Measurements from ENCODE around the gene MSGN1. TPM values are rescaled to one million over a fixed set of nuclear protein-coding genes. Genes with fewer than 3 reads are reported as not detected.

The MSGN1 gene
- total RNA-seq, 2 donors from 2014 or later = not detected

GRCh38 chr2:17815468-17816184 is 634 bp upstream of the MSGN1 start:
- Histone ChIP-seq H3K9ac (ENCODE audit: low read depth in 2 of 2, low read length in 2 of 2) (no peak overlapping the region), H3K4me1 (no peaks in the 10 kb centered on the region), H3K27ac (no peak overlapping the region)

GRCh38 chr2:17818235-17818815 is 2.1 kb downstream of the MSGN1 start:
- H3K27ac ChIP-seq = no peak overlapping the region
- no peaks in the 10 kb centered on the region for H3K9me3 ChIP-seq
- no peaks in the 10 kb centered on the region for H3K27me3 ChIP-seq
- H3K36me3 ChIP-seq = no peaks in the 10 kb centered on the region
- no peak for TF ChIP-seq CTCF (IDR thresholded peaks at IDR 0.05)
- H3K4me3 ChIP-seq = no peak overlapping the region
- DNase-seq = no peak
- intact Hi-C loops (cut with DNase I) = no loop called here
- no peak overlapping the region for H3K9ac ChIP-seq (ENCODE audit: low read depth in 2 of 2, low read length in 2 of 2)
- H3K4me1 ChIP-seq = no peaks in the 10 kb centered on the region

More at GRCh38 chr2:17815468-17816184, 634 bp upstream of the MSGN1 start:
- Histone ChIP-seq H3K27me3 (no peaks in the 10 kb centered on the region), H3K9me3 (no peaks in the 10 kb centered on the region), H3K4me3 (no peak overlapping the region), H3K36me3 (no peaks in the 10 kb centered on the region)
- no peak for DNase-seq
- TF ChIP-seq CTCF (IDR thresholded peaks at IDR 0.05) = no peak
- intact Hi-C loops (cut with DNase I) = no loop called here

- no peak overlapping the region for H3K4me3 ChIP-seq
- DNase-seq = no peak
- intact Hi-C loops (cut with DNase I) = loop anchor here (10.0 kb wide), 1 partner anchor 66 kb away; the partner anchor contains the start of genes GEN1 and SMC6
- H3K27ac ChIP-seq = no peak overlapping the region
- no peaks in the 10 kb centered on the region for H3K27me3 ChIP-seq
- H3K4me1 ChIP-seq = no peaks in the 10 kb centered on the region
- no peak overlapping the region for H3K9ac ChIP-seq (ENCODE audit: low read depth in 2 of 2, low read length in 2 of 2)
- TF ChIP-seq CTCF (IDR thresholded peaks at IDR 0.05) = no peak
- no peaks in the 10 kb centered on the region for H3K36me3 ChIP-seq
- H3K9me3 ChIP-seq = no peaks in the 10 kb centered on the region
Measured at GRCh38 chr2:17821080-17821479, 4.8 kb downstream of the MSGN1 start.

- intact Hi-C loops (cut with DNase I) = loop anchor here (10.0 kb wide), 1 partner anchor 67 kb away; the partner anchor contains the start of genes GEN1 and SMC6
- H3K36me3 ChIP-seq = no peaks in the 10 kb centered on the region
Measured at GRCh38 chr2:17821535-17822444, 5.5 kb downstream of the MSGN1 start.

More at GRCh38 chr2:17821535-17822444, 5.5 kb downstream of the MSGN1 start:
- H3K4me3 ChIP-seq = no peak overlapping the region
- H3K4me1 ChIP-seq = no peaks in the 10 kb centered on the region
- DNase-seq = no peak
- no peaks in the 10 kb centered on the region for H3K27me3 ChIP-seq
- H3K9me3 ChIP-seq = no peaks in the 10 kb centered on the region
- H3K27ac ChIP-seq = no peak overlapping the region
- no peak for TF ChIP-seq CTCF (IDR thresholded peaks at IDR 0.05)
- H3K9ac ChIP-seq (ENCODE audit: low read depth in 2 of 2, low read length in 2 of 2) = no peak overlapping the region

Measured in colonic mucosa (tissue), 4 donors.